Islet of Langerhans (tissue), 1 donor: ENCODE data around the gene CEMIP2.

Experiments used
- FAIRE-seq: peaks from one replicate; lab custom pipeline; 2011; peaks lifted over from hg19 to GRCh38; lab: Jason Lieb, UNC

CEMIP2 gene

GRCh38 chr9:71746023-71746757 is 22.1 kb downstream of the CEMIP2 start:
- FAIRE-seq: no peak

- no peak for FAIRE-seq
These were observed 23.4 kb downstream of the CEMIP2 start for GRCh38 chr9:71744754-71745521.

DNA sequence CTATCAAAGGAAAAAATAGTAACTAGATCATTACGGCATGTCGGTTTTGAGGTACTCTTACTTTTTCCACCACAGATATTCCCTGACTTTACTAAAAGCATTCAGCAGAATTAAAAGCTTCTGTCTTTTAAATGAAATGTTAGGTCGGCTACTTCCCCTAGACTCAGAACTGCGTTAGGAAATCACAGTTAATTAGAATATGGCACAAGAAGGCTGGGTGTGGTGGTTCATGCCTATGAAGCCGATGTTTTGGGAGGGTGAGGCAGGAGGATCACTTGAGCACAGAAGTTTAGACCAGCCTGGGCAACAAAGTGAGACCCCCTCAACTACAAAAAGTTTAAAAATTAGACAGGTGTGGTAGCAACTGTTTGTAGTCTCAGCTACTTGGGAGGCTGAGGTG is 24.4 kb downstream of the CEMIP2 start:
- no peak for FAIRE-seq

DNA sequence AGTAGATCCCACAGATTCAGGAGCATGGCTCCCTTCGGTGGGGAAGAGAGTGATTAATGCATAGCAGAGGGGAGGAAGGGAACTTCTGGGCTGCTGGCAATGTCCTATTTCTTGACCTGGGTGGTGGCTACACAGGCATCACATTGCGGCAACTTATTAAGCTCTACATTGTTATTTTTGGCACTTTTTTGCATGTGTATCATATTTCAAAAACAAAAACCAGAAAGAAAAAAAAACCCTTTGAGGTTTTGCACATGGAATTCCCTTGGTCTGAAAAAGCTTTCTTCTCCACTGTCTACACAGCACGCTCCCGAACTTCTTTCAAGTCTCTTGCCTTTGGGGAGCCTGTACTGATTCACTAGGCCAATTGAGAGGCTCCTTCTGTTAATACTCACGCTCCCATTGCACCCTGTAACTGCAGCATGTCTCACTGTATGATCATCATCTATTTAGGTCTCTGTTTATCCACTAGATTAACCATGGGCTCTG is 25.1 kb downstream of the CEMIP2 start:
- FAIRE-seq: no peak

- no peak for FAIRE-seq
These were observed 25.6 kb downstream of the CEMIP2 start for GRCh38 chr9:71742703-71743102.

- FAIRE-seq: no peak
These were observed 26.2 kb downstream of the CEMIP2 start for GRCh38 chr9:71741926-71742648.

DNA sequence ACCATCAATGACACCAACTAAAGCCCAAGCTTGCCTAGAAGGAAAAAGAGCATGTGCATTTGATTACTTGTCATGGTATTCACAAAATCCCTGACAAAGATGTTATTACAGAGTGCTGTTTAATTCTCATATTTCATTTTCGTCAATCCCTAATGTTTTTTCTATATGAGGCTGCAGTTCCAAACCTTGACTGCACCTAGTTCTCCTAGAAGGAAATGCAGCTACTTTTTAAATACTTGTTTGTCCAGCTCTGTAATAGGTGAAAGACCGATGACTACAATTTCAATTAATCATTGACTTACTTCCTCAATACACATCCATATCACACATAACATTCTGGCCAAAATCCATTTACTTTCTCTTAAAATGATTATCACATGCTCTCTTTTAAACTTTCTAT is 28.1 kb downstream of the CEMIP2 start:
- FAIRE-seq: no peak

GRCh38 chr9:71737455-71737854 is 30.9 kb downstream of the CEMIP2 start:
- FAIRE-seq: no peak

DNA sequence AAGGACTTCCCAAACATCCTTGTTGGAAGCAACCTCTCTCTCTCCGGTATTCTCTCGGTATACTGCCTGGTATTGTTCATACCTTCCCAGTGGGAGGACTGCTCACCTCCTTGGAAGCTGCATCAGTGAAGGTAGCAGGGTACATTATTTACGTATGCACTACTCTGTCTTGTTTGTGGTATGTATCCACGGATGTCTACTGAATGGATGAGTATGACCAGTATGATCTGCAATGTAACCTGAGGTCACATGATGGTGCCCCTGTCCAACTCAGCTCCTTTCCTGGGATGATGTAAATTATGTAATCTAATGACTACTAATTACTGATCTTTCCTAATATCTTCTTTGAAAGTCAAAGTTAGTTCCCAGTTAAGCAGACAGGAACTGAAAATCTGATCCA is 32.1 kb downstream of the CEMIP2 start:
- no peak for FAIRE-seq

GRCh38 chr9:71734950-71735349 is 33.4 kb downstream of the CEMIP2 start:
- FAIRE-seq: no peak

- no peak for FAIRE-seq
These were observed 35.1 kb downstream of the CEMIP2 start for GRCh38 chr9:71733176-71733575.

GRCh38 chr9:71729816-71730526 is 38.3 kb downstream of the CEMIP2 start:
- FAIRE-seq: no peak

DNA sequence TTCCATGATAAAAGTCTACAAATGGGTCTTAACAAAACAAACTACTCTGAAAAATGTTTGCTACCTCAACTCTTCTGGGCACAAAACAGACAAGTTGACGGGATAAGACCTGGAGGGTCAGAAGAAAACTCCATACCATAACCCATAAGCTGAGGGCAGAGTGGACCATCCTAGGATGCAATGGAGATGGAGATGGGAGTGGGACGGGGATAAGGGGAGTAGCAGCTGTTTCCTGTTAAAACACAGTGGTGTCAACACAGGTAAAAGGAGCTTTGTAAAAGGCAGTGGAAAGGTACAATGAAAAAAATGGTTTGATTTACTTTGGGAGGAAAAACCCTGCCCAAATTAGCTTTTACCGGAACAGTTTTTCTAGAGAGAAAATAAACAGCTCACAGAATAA is 41.6 kb downstream of the CEMIP2 start:
- FAIRE-seq: no peak

DNA sequence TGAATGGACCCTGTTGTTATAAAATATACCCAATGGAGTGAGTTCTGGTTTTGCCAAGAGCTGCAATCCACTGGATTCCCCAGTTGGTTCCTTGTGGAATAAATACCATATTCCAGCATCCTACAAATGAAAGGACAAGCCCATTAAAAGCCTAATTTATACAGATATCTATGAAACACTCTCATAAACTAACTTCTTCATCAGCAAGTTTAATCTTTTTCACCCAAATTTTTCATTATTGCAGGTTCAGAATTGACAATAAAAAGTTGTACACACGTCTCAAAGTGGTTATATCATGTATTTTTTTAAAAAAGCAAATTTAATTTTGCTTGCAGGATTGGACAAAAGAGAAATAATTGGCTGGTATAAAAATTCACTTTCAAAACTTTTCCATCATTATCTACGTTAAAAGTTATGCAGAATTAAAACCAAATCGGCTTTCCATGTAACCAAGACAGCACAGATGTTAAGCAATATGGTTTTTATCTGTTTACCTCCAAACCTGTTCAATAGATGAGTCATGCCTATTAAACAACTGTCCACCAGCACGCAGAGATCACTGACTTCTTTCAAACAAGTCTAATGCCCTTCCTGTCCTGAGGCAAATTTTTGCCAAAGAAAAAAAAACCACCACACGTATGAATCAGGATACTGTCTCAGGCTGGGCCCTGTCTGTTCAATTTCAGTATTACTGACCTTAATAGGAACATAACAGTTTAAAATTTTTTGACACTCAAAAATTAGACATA is 42.5 kb downstream of the CEMIP2 start:
- FAIRE-seq: peak; percentile 97

DNA sequence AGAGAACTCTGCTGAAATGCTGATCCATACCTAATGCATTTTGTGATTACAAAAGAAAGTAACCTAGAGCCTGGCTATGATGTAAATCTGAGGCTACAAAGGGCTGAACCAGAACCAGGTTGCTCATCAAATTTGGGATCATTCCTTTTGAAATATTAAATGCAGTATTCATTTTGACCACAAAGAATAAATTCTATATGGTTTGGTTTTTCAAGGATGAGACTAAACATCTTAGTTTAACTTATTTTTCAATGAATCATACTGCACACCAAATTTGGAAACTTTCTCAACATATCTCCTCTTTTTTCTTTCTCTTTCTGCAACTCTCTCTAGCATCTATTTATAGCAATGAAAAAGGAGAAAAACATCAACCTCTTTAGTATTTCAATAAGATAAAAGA is 46.5 kb downstream of the CEMIP2 start:
- no peak for FAIRE-seq

- FAIRE-seq: peak; percentile 70
These were observed 48.8 kb downstream of the CEMIP2 start for GRCh38 chr9:71719562-71719961.

GRCh38 chr9:71719088-71719487 is 49.2 kb downstream of the CEMIP2 start:
- FAIRE-seq: no peak

GRCh38 chr9:71716138-71716909 is 52.0 kb downstream of the CEMIP2 start:
- peak; percentile 88 for FAIRE-seq

GRCh38 chr9:71710856-71711255 is 57.5 kb downstream of the CEMIP2 start:
- no peak for FAIRE-seq

DNA sequence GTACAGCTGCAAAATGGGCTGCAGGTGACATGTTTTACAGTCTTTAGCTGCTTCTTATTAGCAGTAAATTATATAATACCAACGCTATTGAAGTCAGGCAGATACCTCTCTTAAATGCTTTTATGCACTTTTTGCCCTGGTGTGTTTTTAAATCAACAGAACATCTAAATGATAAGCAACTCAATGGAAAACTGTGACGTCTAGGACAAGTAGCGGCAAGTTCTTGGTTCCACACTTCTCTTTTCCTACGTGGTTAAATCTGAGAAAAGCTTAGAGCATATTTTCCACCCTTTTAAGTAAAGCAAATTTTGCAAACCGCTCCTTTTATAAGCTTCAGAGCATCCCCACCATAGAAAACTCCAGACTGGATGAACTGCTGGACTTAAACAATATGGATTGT is 58.1 kb downstream of the CEMIP2 start:
- FAIRE-seq: no peak

DNA sequence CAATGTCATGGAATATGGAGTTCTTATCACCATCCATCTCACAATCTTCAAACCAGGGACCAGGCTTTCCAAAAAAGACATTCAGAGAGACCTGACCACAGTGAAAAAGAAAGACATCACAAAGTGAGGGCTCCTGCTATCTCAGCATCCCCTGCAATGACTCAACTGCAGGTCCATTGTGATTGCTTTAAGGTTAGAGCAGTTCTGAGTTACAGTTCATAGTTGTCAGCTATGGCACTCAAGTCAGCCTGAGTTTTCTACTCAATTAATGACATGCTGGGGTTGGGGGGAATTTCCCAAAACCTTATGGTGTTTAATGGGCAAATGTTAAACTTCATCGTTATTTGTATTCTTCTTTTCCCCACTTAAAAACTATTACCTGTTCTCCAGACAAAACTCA is 58.9 kb downstream of the CEMIP2 start:
- FAIRE-seq: no peak
